Large intestine (tissue), 3 donors: Measurements from ENCODE around the gene DBP. TPM values are rescaled to one million over a fixed set of nuclear protein-coding genes. Genes with fewer than 3 reads are reported as not detected.

Source experiments
- DNase-seq, 2 donors: peaks; one replicate each; pipeline versions ENCODE4 v3.0.0 to v3.0.0-alpha.2; 2013
- H3K27ac ChIP-seq: one replicate; pipeline ENCODE4 v1.5.1; 2013; ENCODE audit warnings: low read length
- H3K27me3 ChIP-seq: 2 replicates; pipeline ENCODE4 v1.6.1; 2013; ENCODE audit warnings: low read length; ENCODE audit not compliant: control insufficient read depth, insufficient read depth
- H3K36me3 ChIP-seq: 2 replicates; pipeline ENCODE4 v1.6.1; 2013; ENCODE audit warnings: low read length; ENCODE audit not compliant: control insufficient read depth, insufficient read depth
- H3K4me1 ChIP-seq: one replicate; pipeline ENCODE4 v1.6.1; 2013; ENCODE audit warnings: low read length; ENCODE audit not compliant: control insufficient read depth, insufficient read depth
- H3K4me3 ChIP-seq: one replicate; pipeline ENCODE4 v1.5.1; 2013; ENCODE audit warnings: low read length
- H3K9me3 ChIP-seq: one replicate; pipeline ENCODE4 v1.6.1; 2013; ENCODE audit warnings: mild to moderate bottlenecking, low read depth, low read length, moderate library complexity; ENCODE audit not compliant: control insufficient read depth
- WGBS: methylation state at CpG from one replicate; pipeline ENCODE4 v1.1.5; 2013; ENCODE audit warnings: low lambda C conversion rate; ENCODE audit not compliant: insufficient coverage; 5-methylcytosine and 5-hydroxymethylcytosine counted together
- polyA plus RNA-seq: library from polyadenylated mRNA; unstranded; fragments of 120-200 nt; gene quantifications from one replicate; pipeline ENCODE4 v1.2.1, GENCODE V29; 2013

Gene DBP
- polyA plus RNA-seq, 1 donor: 4.0 TPM

DNA sequence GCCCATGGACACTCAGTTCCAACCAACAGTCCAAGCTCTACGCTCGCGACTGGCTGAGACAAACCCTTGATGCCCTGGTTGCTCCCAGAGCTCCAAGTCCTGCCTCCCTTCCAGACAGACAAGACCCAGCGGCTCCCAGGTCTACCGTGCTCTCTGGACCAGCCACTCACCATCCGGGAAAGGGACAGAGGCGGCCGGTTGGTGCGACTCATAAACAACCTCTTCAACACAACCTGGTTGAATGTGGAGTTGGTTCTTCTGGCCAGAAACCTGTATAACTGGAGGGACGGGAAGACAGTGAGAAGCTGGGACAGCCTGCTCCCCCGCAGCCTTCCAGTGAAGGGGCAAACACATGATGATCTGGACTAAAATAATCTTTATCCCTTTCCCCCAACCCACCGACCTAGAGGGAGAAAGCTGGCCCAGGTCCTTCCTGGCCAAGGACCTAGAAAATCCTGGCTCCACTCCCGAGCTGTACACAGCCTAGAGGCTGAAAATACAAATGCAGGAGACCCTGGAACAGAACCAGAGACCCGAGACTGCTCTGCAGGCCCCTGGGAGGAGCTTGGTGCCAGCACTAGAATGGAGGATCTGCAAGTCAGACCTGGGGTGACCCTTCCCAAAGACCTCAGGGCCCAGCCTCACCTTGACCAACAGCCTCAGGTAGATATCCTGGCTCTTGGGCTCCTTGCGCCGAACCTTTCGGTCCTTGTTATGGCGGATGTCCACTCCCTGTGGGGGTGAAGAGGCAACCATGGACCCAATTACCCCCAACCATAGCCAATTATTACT lies 19.8 kb downstream of the DBP start:
- H3K27me3 ChIP-seq: no peaks in the 10 kb centered on the region
- peaks cover 52% of the 10 kb centered on the region for H3K4me1 ChIP-seq
- peak overlapping the region; percentile 96 for H3K27ac ChIP-seq
- no CpG with 5 or more reads among the region's 18 CpGs for WGBS
- DNase-seq: peak in 1 of 2 donors; percentile 4
- H3K9me3 ChIP-seq: peaks cover 4% of the 10 kb centered on the region
- peak overlapping the region; percentile 95 for H3K4me3 ChIP-seq
- peaks cover 32% of the 10 kb centered on the region for H3K36me3 ChIP-seq

DNA sequence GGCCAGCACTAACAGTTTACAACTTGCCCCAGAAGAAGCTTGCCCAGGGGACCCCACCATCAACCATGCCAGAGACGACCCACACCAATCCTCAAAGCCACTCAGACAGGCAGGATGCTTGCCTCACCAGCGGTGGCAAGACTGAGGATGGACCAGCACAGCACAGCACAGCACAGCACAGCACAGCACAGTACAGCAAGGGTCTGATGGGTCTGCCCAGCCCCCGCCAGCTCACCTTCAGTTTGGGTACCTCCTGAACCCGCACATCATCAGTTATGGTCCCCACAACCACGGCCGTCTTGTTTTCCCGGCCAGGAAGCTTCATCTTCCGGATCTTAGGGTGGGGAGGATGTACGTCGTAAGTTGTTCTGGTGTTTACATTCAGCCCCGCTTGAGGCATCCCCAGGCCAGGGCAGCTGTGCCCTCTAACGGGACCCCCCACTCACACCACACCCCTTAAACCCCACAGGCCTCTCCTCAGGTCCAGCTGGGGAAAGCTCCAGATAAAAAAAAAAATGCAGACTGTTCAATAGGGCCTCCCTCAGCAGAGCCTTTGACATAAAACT lies 20.6 kb downstream of the DBP start:
- Histone ChIP-seq H3K27ac (peak overlapping the region; percentile 96), H3K4me1 (peaks cover 55% of the 10 kb centered on the region), H3K9me3 (peaks cover 4% of the 10 kb centered on the region), H3K36me3 (peaks cover 37% of the 10 kb centered on the region), H3K27me3 (no peaks in the 10 kb centered on the region), H3K4me3 (peak overlapping the region; percentile 95)
- WGBS: no CpG with 5 or more reads among the region's 12 CpGs
- no peak for DNase-seq

DNA sequence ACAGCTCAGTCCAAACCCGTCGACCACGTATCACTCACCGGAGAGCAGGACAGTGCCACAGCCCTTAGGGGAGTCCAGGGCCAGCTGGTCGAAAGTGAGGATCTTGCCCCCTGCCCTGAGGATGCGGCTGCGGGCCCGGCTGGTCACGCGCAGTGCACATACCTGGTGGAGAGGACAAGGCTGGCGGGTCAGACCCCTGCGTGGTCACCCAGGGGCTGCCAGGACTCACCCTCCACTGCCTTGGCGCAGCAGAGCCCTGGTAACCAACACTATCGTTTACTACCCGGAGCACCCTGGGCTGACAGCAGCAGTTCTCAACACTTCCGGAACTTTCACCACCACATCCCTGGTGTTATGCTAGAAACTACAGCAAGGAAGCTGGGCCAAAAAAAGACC lies 21.1 kb downstream of the DBP start:
- H3K4me3 ChIP-seq: peak overlapping the region; percentile 1
- H3K27ac ChIP-seq: peak overlapping the region; percentile 96
- H3K36me3 ChIP-seq: peaks cover 37% of the 10 kb centered on the region
- peaks cover 55% of the 10 kb centered on the region for H3K4me1 ChIP-seq
- no peaks in the 10 kb centered on the region for H3K27me3 ChIP-seq
- peaks cover 4% of the 10 kb centered on the region for H3K9me3 ChIP-seq
- WGBS: no CpG with 5 or more reads among the region's 16 CpGs
- DNase-seq: no peak

DNA sequence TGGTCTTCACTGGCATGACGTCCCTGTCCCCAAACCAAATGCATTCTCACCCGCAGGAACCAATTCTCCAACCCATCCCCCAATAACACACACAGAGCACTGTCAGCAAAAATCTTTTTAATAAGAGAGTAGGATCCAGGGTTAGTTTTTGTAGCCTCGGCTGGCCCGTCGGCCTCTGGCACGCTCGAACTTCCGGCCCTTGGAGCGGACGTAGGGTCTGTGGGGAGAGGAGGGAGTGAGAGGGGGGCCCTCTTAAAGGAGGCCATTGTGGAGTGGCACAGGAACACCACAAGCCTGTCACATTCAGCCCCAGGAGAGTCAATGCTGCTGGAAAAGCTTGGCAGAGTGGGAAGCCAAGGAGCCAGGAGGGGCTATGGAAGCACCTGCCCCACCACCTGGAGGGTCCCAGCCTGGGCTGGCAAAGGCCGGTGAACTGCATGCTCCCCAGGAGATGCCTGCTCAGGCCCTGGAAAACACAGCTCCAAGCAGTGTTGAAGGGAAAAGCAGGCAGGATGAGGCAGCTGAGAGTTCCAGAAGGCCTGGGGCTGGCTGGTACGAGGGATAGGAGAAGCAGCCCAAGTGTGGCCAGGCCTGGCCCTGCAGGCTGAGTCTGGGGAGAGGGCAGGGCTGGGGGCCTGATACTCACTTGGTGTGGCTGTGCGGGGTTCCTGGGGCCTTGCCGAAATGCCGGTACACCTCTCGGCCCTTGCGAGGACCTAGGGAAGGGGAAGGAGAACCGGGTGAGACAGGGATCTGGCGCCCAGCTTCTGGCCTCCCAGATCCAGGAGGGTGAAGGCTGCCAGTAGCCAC lies 21.7 kb downstream of the DBP start:
- DNase-seq: no peak
- Histone ChIP-seq H3K27me3 (no peaks in the 10 kb centered on the region), H3K36me3 (peaks cover 40% of the 10 kb centered on the region), H3K27ac (peak overlapping the region; percentile 96), H3K4me3 (peak overlapping the region; percentile 1), H3K9me3 (peaks cover 4% of the 10 kb centered on the region), H3K4me1 (peaks cover 55% of the 10 kb centered on the region)
- no CpG with 5 or more reads among the region's 19 CpGs for WGBS

DNA sequence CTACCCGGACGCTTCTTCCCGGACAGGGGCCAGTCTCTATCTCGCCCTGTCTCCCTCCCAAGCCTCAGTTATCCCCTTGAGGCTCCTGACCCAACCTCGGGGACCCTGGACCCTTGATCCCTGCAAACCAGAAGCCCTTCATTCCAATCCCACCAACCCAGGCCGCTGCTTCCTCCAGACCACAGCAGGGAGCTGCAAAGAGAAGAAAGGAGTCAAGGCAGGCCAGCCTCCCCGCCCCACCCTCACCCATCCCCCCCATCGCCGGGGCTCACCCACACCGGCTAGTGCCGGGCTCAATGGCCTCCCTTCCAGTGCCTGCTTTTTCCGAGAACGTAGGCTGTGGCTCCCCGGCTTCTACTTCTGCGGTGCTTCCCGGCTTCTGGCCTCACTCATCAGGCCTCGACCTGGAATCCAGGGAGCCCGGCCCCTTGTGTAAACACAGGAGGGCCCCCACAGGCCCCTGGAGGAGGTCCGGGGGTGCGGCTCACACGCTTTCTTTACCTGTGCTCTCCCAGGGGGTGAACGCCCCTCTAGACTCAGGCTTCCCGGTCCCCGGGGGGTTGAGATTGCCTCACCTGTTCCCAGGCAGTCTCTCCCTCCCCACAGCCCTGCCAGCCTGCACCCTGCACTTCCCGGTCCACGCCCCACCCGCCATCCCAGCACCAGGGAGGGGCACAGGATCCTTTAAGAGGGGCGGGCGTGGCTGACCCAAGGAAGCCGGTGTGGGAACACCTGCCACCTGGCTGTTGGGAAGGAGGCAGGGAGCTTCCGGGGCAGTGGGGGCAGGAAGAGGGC lies 22.5 kb downstream of the DBP start, which contains the start of gene FAM83E:
Gene FAM83E (minus strand): TSS at position 641 of the 795 bp plus-strand sequence. CDS start 1,704 bp downstream, outside the sequence.
- peak; percentile 98 to 100 for DNase-seq
- H3K27ac ChIP-seq: peak within 1 kb of the TSS; percentile 96
- peaks cover 4% of the 10 kb centered on the region for H3K9me3 ChIP-seq
- peaks cover 52% of the 10 kb centered on the region for H3K4me1 ChIP-seq
- no peaks in the 10 kb centered on the region for H3K27me3 ChIP-seq
- H3K36me3 ChIP-seq: peaks cover 43% of the 10 kb centered on the region
- H3K4me3 ChIP-seq: peak within 1 kb of the TSS; percentile 65
- WGBS: no CpG with 5 or more reads among the region's 31 CpGs

DNA sequence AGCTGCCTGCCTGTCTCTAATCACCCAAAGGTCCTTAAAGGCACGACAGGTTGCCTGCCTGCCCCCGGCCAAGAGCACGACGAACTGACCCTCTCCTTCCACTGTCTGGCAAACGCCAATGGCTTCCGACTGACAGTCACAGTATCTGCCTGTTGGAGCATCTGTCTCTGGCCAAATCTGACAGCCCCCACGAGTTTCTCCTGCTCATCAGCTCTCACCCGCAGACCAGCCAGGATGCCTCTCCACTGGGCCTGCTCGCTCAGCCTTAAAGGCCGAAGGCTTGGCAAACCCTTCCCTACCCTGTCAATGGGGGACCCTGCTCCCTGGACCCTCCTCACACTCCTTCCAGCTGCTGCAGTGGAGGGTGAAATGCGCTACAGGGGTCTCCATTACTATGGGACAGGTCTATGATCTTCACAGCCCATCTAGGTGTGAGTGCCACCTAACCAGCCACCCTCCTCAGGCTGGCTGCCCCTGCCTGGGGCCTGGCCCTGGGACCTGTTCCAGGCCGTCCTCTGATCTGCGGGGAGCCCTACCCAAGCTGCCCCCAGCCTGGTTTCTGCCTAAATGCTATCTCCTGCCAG lies 23.2 kb downstream of the DBP start:
- H3K27ac ChIP-seq: peak overlapping the region; percentile 96
- no CpG with 5 or more reads among the region's 13 CpGs for WGBS

DNA sequence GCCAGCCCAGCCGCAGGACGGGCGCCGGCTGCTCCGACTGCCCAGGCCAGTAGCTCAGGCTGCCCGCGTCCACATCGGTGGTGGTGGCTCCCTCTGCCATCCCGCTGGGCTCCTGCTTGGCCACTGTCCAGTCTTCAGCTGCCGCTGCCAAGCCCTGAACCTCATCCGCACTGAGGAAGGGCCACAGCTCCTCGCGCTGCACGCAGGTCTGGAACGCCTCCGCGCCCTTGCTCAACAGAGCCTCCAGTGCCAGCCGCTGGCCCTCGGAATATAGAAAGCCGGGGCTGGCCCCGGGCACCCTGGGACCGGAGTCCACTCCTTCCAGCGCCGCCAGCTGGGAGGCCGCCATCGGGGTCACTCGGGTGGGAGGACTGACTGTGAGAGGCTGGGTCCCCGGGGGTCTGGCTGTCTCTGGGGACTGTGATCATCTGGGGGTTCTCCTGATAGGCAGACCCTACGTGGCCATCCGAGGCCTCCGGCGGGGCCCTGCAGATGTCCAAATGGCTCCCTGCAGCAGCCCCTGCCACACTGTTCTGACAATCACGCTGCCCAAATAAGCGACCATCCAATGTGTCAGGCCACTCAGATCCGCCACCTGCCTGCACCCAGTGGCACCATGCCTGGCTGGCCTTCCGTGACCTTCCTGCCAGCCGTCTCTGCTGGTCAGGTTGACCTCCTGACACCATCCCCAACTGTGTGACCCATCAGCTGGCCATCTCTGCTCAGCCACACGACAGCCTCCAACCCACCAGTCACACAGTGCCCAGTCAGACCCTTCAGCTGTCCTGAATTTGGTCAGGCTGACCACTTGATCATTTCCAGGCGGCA lies 23.9 kb downstream of the DBP start:
- no peaks in the 10 kb centered on the region for H3K27me3 ChIP-seq
- no CpG with 5 or more reads among the region's 39 CpGs for WGBS
- peak overlapping the region; percentile 96 for H3K27ac ChIP-seq
- DNase-seq: no peak
- H3K9me3 ChIP-seq: peaks cover 4% of the 10 kb centered on the region
- H3K4me3 ChIP-seq: peak overlapping the region; percentile 65
- peaks cover 51% of the 10 kb centered on the region for H3K4me1 ChIP-seq
- H3K36me3 ChIP-seq: peaks cover 45% of the 10 kb centered on the region

More for the DNA sequence above, 23.2 kb downstream of the DBP start:
- Histone ChIP-seq H3K4me1 (peaks cover 51% of the 10 kb centered on the region), H3K27me3 (no peaks in the 10 kb centered on the region), H3K4me3 (peak overlapping the region; percentile 65), H3K9me3 (peaks cover 4% of the 10 kb centered on the region), H3K36me3 (peaks cover 45% of the 10 kb centered on the region)
- DNase-seq: no peak

DNA sequence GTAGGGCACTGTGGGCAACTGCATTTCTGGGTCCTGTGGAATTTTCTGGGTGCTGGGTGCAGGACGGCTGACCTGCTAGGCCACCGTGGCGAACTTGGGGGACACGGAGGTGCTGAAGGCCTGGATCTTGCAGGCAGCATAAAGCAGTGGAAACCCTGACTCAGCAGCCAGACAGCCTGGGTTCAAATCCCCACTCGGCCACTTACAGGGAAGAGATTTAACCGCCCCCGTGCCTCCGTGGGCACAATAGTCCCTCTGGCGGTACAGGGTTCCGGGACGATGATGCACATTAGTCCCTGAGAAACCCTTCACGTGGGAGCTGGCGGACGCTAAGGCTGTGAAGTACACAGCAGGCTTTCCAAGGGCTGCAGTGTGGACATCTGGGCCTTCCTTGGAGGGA lies 25.3 kb downstream of the DBP start:
- no peak for DNase-seq
- no peak overlapping the region for H3K27ac ChIP-seq
- peaks cover 4% of the 10 kb centered on the region for H3K9me3 ChIP-seq
- no CpG with 5 or more reads among the region's 14 CpGs for WGBS
- H3K36me3 ChIP-seq: peaks cover 35% of the 10 kb centered on the region
- H3K4me3 ChIP-seq: no peak overlapping the region
- H3K27me3 ChIP-seq: no peaks in the 10 kb centered on the region
- H3K4me1 ChIP-seq: peaks cover 40% of the 10 kb centered on the region

DNA sequence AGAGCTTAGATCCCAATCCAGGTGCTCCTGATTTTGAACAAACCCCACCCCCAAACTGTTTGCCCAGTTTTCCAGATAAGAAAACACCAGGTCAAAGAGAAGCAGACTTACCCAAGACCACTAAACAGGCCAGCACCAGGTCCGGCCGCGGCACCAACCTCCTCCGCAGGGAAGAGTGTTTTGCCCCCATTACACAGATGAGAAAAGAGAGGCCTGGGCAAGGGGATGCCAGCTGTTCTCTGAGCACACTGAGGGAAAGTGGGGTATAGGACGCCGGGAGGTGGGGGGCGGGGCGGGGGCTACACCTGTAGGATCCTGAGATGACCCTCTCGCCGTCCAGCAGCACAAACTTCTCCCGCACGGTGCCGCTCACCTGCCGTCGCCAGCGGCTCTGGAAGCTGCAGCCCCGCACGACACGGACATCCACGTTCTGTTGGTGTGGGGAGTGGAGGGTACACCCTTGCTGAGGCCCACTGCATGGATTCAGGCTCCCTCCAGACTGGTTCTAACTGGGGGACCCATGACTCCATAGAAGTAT lies 27.5 kb downstream of the DBP start:
- Histone ChIP-seq H3K27ac (no peak overlapping the region), H3K36me3 (peaks cover 19% of the 10 kb centered on the region), H3K27me3 (no peaks in the 10 kb centered on the region), H3K4me1 (peaks cover 22% of the 10 kb centered on the region), H3K9me3 (peaks cover 4% of the 10 kb centered on the region), H3K4me3 (no peak overlapping the region)
- no peak for DNase-seq
- no CpG with 5 or more reads among the region's 20 CpGs for WGBS
